ENCODE measurements around the gene GPX1.
"Not testable (repeated sequence)": the region's sequence is repeated elsewhere in the genome, so short reads cannot be mapped to it uniquely, and the experiment has no call there.

Gene GPX1

GRCh38 chr3:49359623-49360022, 1.5 kb upstream of the GPX1 start:
- no peak overlapping the region for H3K4me3 ChIP-seq (ENCODE audit: low read length)
- no peak overlapping the region for H3K4me2 ChIP-seq (ENCODE audit: low read depth, low read length)
- no peak overlapping the region for H3K27ac ChIP-seq (ENCODE audit: low read length)
- H4K20me1 ChIP-seq (ENCODE audit: insufficient read depth, low read length), result no peaks in the 10 kb centered on the region; the same call in 1 of the 2 replicates
- no peak overlapping the region for H2AFZ ChIP-seq (ENCODE audit: low read length)
- no peaks in the 10 kb centered on the region for H3K9me2 ChIP-seq (replicated peaks; ENCODE audit: insufficient read depth, low read length)
- peaks cover 8% of the 10 kb centered on the region for H3K36me3 ChIP-seq (replicated peaks; ENCODE audit: insufficient read depth, low read length)
- H3K9me3 ChIP-seq (replicated peaks; ENCODE audit: insufficient read depth, low read length), result no peaks in the 10 kb centered on the region
- H3F3A ChIP-seq (ENCODE audit: insufficient read depth, low read length), result peaks cover 19% of the 10 kb centered on the region; the same call in 1 of the 2 replicates
- peaks cover 29% of the 10 kb centered on the region for H3K79me2 ChIP-seq (ENCODE audit: low read length)
- no peaks in the 10 kb centered on the region for H3K27me3 ChIP-seq (replicated peaks; ENCODE audit: insufficient read depth, low read length)
- no peak overlapping the region for H3K9ac ChIP-seq (ENCODE audit: low read length)
- no peak for DNase-seq
- H3K4me1 ChIP-seq (ENCODE audit: low read length), result peaks cover 7% of the 10 kb centered on the region
- TF ChIP-seq CTCF (IDR thresholded peaks at IDR 0.05; ENCODE audit: low read length) (no peak), EZH2 (optimal IDR thresholded peaks at IDR 0.05; ENCODE audit: low read depth, low read length) (no peak), EZH2phosphoT487 (IDR thresholded peaks at IDR 0.05; ENCODE audit: low read length) (no peak)

- Histone ChIP-seq H3K79me2 (ENCODE audit: low read length) (peaks cover 26% of the 10 kb centered on the region), H4K20me1 (ENCODE audit: insufficient read depth, low read length) (no peaks in the 10 kb centered on the region; the same call in 1 of the 2 replicates), H3K27me3 (replicated peaks; ENCODE audit: insufficient read depth, low read length) (no peaks in the 10 kb centered on the region), H3F3A (ENCODE audit: insufficient read depth, low read length) (peaks cover 19% of the 10 kb centered on the region; the same call in 1 of the 2 replicates), H3K9me2 (replicated peaks; ENCODE audit: insufficient read depth, low read length) (no peaks in the 10 kb centered on the region), H3K4me1 (ENCODE audit: low read length) (peaks cover 7% of the 10 kb centered on the region), H3K27ac (ENCODE audit: low read length) (peak overlapping the region; percentile 2; the same call in 1 of the 2 replicates), H3K36me3 (replicated peaks; ENCODE audit: insufficient read depth, low read length) (peaks cover 8% of the 10 kb centered on the region), H2AFZ (ENCODE audit: low read length) (no peak overlapping the region), H3K9ac (ENCODE audit: low read length) (no peak overlapping the region), H3K9me3 (replicated peaks; ENCODE audit: insufficient read depth, low read length) (no peaks in the 10 kb centered on the region), H3K4me2 (ENCODE audit: low read depth, low read length) (peak overlapping the region; percentile 63; the same call in 1 of the 2 replicates), H3K4me3 (ENCODE audit: low read length) (no peak overlapping the region)
- no peak for DNase-seq
- TF ChIP-seq CTCF (IDR thresholded peaks at IDR 0.05; ENCODE audit: low read length), result no peak
- no peak for TF ChIP-seq EZH2 (optimal IDR thresholded peaks at IDR 0.05; ENCODE audit: low read depth, low read length)
- TF ChIP-seq EZH2phosphoT487 (IDR thresholded peaks at IDR 0.05; ENCODE audit: low read length), result no peak
Observed at GRCh38 chr3:49358884-49359225, 702 bp upstream of the GPX1 start.

- H3K9ac ChIP-seq (ENCODE audit: low read length), result peak overlapping the region; percentile 37; the same call in 1 of the 2 replicates
- peaks cover 19% of the 10 kb centered on the region; the same call in 1 of the 2 replicates for H3F3A ChIP-seq (ENCODE audit: insufficient read depth, low read length)
- H3K27ac ChIP-seq (ENCODE audit: low read length); H4K20me1 ChIP-seq (ENCODE audit: insufficient read depth, low read length); H3K4me1 ChIP-seq (ENCODE audit: low read length); H3K36me3 ChIP-seq (replicated peaks; ENCODE audit: insufficient read depth, low read length); H3K9me2 ChIP-seq (replicated peaks; ENCODE audit: insufficient read depth, low read length); H2AFZ ChIP-seq (ENCODE audit: low read length); H3K27me3 ChIP-seq (replicated peaks; ENCODE audit: insufficient read depth, low read length); H3K9me3 ChIP-seq (replicated peaks; ENCODE audit: insufficient read depth, low read length); DNase-seq: not testable (repeated sequence)
- H3K4me3 ChIP-seq (ENCODE audit: low read length), result peak overlapping the region; percentile 53
- peak overlapping the region; percentile 63; the same call in 1 of the 2 replicates for H3K4me2 ChIP-seq (ENCODE audit: low read depth, low read length)
- H3K79me2 ChIP-seq (ENCODE audit: low read length), result peaks cover 16% of the 10 kb centered on the region
Observed at GRCh38 chr3:49357443-49358216, 523 bp downstream of the GPX1 start.

- H3K36me3 ChIP-seq (replicated peaks; ENCODE audit: insufficient read depth, low read length), result not testable (repeated sequence)
Observed at GRCh38 chr3:49357095-49357442, 1.1 kb downstream of the GPX1 start.

More at GRCh38 chr3:49357095-49357442, 1.1 kb downstream of the GPX1 start:
- H3K4me1 ChIP-seq (ENCODE audit: low read length); H3K9ac ChIP-seq (ENCODE audit: low read length); H2AFZ ChIP-seq (ENCODE audit: low read length); H3K4me2 ChIP-seq (ENCODE audit: low read depth, low read length); DNase-seq; H4K20me1 ChIP-seq (ENCODE audit: insufficient read depth, low read length); H3K27ac ChIP-seq (ENCODE audit: low read length); H3K9me3 ChIP-seq (replicated peaks; ENCODE audit: insufficient read depth, low read length); H3K27me3 ChIP-seq (replicated peaks; ENCODE audit: insufficient read depth, low read length); H3K4me3 ChIP-seq (ENCODE audit: low read length); H3K9me2 ChIP-seq (replicated peaks; ENCODE audit: insufficient read depth, low read length): not testable (repeated sequence)
- Histone ChIP-seq H3F3A (ENCODE audit: insufficient read depth, low read length) (peaks cover 19% of the 10 kb centered on the region; the same call in 1 of the 2 replicates), H3K79me2 (ENCODE audit: low read length) (peaks cover 11% of the 10 kb centered on the region)

Measured in MM.1S (cell line).